ENCODE measurements around the gene KCNIP3.
"Not testable (repeated sequence)": the region's sequence is repeated elsewhere in the genome, so short reads cannot be mapped to it uniquely, and the experiment has no call there.

The KCNIP3 gene

DNA sequence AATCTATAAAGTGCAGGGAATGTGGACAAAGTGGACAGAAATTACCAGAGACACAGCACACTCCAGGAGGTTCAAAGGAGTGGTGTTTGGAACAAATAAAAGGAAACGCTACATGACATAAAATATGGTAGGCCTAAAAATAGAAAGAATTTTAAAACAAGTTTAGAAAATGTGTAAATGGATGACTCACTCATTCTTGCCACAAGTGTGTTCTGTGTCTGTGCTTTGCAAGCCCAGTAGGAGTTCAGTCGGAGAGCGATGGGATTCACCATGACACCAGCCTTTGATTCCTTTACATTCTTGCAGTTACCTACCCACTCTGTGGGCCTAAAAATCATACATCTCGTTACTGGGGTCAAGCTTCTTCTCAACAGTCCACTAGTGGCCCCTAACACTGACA lies 136.2 kb downstream of the KCNIP3 start:
- DNase-seq, result not testable (repeated sequence)

GRCh38 chr2:95433973-95434372 lies 136.8 kb downstream of the KCNIP3 start:
- not testable (repeated sequence) for DNase-seq

DNA sequence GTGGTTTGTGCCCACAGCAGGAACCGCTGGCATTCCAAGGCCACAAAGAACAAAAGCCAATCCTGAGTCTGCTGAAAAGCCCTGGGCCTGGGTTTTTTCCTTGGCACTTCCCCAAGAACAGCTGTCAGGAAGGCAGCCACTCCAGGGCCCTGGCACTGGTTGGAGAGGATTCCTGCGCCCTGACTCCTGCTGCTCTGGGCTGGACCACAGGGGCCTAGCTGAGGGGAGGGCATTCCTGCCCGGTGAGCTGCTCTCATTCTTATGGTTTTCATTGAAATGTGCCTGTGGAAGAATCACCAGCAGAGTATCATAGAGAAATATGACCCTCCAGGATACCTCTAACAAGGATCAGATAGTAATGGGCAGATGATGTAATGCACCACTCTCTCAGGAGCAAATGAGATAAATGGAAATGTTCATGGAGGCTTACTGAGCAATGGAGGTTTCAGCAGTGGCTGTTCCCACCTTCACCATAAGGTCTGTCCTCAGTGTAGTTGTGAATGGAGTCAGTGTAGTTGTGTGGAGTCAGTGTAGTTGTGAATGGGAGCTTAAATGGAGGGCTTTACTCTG lies 137.4 kb downstream of the KCNIP3 start:
- DNase-seq, result not testable (repeated sequence)

GRCh38 chr2:95435162-95435871 lies 138.2 kb downstream of the KCNIP3 start:
- not testable (repeated sequence) for DNase-seq

Data from hematopoietic multipotent progenitor cell treated with erythropoietin and hydrocortisone succinate and interleukin-3 and kit ligand, for 8 days (in vitro differentiated cells).